ENCODE results near the gene AFP.

Gene AFP

GRCh38 chr4:73450398-73451004 lies 14.5 kb downstream of the AFP start:
- Mint-ChIP-seq H3K27ac (no peak overlapping the region), H3K4me1 (ENCODE audit: low read depth in 2 of 2) (no peaks in the 10 kb centered on the region), H3K4me3 (no peak overlapping the region), H3K27me3 (peaks cover 0 to 7% of the 10 kb centered on the region in 2 donors), H3K9me3 (no peaks in the 10 kb centered on the region), H3K36me3 (ENCODE audit: insufficient read depth) (no peaks in the 10 kb centered on the region)
- DNase-seq (no peak), ATAC-seq (replicated peaks) (no peak)

GRCh38 chr4:73451404-73451803 lies 15.4 kb downstream of the AFP start:
- Mint-ChIP-seq H3K4me3 (no peak overlapping the region), H3K9me3 (no peaks in the 10 kb centered on the region), H3K27me3 (peaks cover 4 to 7% of the 10 kb centered on the region in 2 donors), H3K27ac (no peak overlapping the region), H3K4me1 (ENCODE audit: low read depth in 2 of 2) (no peaks in the 10 kb centered on the region), H3K36me3 (ENCODE audit: insufficient read depth) (no peaks in the 10 kb centered on the region)
- no peak for DNase-seq
- no peak for ATAC-seq (replicated peaks)

DNA sequence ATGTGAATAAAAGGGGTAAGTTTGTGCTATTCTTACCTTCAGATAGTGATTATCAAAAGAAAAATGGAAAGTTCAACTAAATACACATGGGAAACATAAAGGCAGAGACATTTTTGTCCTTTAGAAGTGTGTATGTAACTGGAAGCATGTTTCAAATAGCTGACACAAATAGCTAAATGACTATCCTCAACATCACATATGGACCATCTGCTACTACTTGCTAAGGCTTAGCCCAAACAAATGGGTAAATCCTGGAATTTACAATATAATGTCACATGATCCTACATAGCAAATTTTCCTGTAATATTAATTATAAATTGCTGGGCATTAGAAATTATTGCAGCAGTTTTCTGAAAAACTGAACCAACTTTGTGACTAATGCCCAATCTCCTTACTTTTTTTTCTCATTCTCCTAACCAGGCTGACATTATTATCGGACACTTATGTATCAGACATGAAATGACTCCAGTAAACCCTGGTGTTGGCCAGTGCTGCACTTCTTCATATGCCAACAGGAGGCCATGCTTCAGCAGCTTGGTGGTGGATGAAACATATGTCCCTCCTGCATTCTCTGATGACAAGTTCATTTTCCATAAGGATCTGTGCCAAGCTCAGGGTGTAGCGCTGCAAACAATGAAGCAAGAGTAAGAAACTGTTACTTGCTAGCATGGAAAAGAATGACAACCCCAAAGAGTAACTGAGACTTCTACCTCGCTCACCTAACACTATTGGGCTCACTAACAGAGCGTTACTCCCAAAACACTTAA lies 16.1 kb downstream of the AFP start:
- no peak for DNase-seq
- no peak overlapping the region for H3K27ac Mint-ChIP-seq
- no peak for ATAC-seq (replicated peaks)
- H3K9me3 Mint-ChIP-seq = no peaks in the 10 kb centered on the region
- no peaks in the 10 kb centered on the region for H3K36me3 Mint-ChIP-seq (ENCODE audit: insufficient read depth)
- H3K4me1 Mint-ChIP-seq (ENCODE audit: low read depth in 2 of 2) = no peaks in the 10 kb centered on the region
- no peak overlapping the region for H3K4me3 Mint-ChIP-seq
- H3K27me3 Mint-ChIP-seq = peaks cover 6 to 7% of the 10 kb centered on the region in 2 donors

DNA sequence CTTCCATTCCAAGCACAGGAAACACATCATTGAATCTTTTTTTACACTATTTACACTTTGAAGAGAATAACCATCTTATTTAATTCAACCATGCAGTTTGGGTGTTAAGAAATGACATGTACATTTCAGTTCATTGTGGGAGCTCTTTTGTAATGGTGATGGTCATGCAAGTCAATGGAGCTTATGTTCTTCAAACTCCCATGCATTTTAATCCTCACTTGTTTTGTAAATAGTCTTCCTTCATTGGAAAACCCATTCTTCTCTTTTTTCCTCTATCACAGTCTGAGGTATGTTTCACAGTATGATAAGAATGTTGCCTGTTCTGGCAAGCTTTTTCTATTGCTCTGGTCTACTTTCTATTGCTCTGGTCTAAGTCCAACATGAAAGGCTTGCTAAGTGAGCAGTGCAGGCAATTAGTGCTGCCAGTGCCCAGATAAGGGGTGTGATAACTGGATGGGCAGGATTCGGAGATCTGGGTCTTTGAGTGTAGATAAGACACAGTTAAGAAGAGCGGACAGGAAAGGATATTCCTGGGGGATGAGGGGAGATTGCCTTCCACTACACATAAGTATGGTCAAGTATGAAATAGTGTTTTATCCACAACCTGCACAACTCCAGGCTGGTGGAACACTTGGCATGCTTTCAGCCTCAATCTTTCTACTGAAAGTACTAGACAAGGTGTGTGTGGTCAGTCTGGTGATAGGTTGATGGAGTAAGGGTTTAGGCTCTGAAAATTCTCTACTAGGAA lies 17.1 kb downstream of the AFP start:
- no peaks in the 10 kb centered on the region for H3K4me1 Mint-ChIP-seq (ENCODE audit: low read depth in 2 of 2)
- no peak for ATAC-seq (replicated peaks)
- H3K4me3 Mint-ChIP-seq = no peak overlapping the region
- H3K27me3 Mint-ChIP-seq = peaks cover 6 to 7% of the 10 kb centered on the region in 2 donors
- H3K9me3 Mint-ChIP-seq = no peaks in the 10 kb centered on the region
- no peaks in the 10 kb centered on the region for H3K36me3 Mint-ChIP-seq (ENCODE audit: insufficient read depth)
- no peak for DNase-seq
- H3K27ac Mint-ChIP-seq = no peak overlapping the region

- Mint-ChIP-seq H3K27me3 (peaks cover 6 to 7% of the 10 kb centered on the region in 2 donors), H3K9me3 (no peaks in the 10 kb centered on the region), H3K4me1 (ENCODE audit: low read depth in 2 of 2) (no peaks in the 10 kb centered on the region), H3K27ac (no peak overlapping the region), H3K36me3 (ENCODE audit: insufficient read depth) (no peaks in the 10 kb centered on the region), H3K4me3 (no peak overlapping the region)
- no peak for DNase-seq
- no peak for ATAC-seq (replicated peaks)
These were observed 17.6 kb downstream of the AFP start for GRCh38 chr4:73453701-73454005.

DNA sequence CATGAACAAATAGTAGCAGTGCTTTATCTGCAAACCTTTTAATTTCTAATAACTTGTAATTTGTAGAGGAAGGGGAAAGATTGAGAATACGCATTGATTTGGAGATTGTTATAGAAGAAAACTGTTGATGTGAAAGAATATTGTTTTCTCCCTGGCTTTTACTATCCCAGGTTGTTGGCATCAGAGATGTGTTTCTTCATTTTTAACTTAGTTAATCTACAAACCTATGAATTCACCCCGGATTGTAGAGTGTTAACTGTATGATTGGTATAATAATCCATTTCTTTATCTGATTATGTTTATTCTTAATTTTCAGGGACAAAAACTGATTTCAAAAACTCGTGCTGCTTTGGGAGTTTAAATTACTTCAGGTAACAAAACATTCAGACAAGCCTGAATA lies 18.9 kb downstream of the AFP start:
- Mint-ChIP-seq H3K4me1 (ENCODE audit: low read depth in 2 of 2) (no peaks in the 10 kb centered on the region), H3K4me3 (no peak overlapping the region), H3K36me3 (ENCODE audit: insufficient read depth) (no peaks in the 10 kb centered on the region), H3K27ac (no peak overlapping the region), H3K27me3 (peaks cover 6 to 7% of the 10 kb centered on the region in 2 donors), H3K9me3 (no peaks in the 10 kb centered on the region)
- no peak for ATAC-seq (replicated peaks)
- no peak for DNase-seq

GRCh38 chr4:73456177-73457022 lies 20.4 kb downstream of the AFP start:
- ATAC-seq (replicated peaks) = no peak
- H3K4me3 Mint-ChIP-seq = no peak overlapping the region
- H3K27ac Mint-ChIP-seq = no peak overlapping the region
- H3K9me3 Mint-ChIP-seq = no peaks in the 10 kb centered on the region
- no peak for DNase-seq
- no peaks in the 10 kb centered on the region for H3K4me1 Mint-ChIP-seq (ENCODE audit: low read depth in 2 of 2)
- H3K36me3 Mint-ChIP-seq (ENCODE audit: insufficient read depth) = no peaks in the 10 kb centered on the region
- H3K27me3 Mint-ChIP-seq = peaks cover 6 to 7% of the 10 kb centered on the region in 2 donors

GRCh38 chr4:73458184-73459047 lies 22.4 kb downstream of the AFP start:
- H3K4me1 Mint-ChIP-seq (ENCODE audit: low read depth in 2 of 2) = no peaks in the 10 kb centered on the region

DNA sequence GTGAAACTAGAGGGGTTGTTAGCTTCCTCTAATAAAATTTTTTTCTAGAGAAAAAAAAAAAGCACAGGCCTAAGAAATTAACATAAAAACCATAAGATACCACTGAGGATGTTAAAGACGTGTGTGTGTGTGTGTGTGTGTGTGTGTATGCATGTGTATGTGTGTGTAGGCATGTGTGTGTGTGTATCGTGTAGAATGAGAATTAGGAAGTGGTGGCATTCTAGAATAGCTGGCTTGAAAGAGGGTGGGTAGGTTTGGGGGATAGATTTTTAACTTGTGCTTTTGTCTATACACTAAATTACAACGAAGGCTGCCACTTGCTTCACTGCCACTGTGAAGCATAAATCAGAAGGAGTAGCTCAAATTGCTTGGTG lies 23.0 kb downstream of the AFP start:
- Mint-ChIP-seq H3K4me3 (no peak overlapping the region), H3K9me3 (no peaks in the 10 kb centered on the region), H3K27ac (no peak overlapping the region), H3K36me3 (ENCODE audit: insufficient read depth) (no peaks in the 10 kb centered on the region), H3K27me3 (peaks cover 0 to 6% of the 10 kb centered on the region in 2 donors), H3K4me1 (ENCODE audit: low read depth in 2 of 2) (no peaks in the 10 kb centered on the region)
- no peak for DNase-seq
- no peak for ATAC-seq (replicated peaks)

More at GRCh38 chr4:73458184-73459047, 22.4 kb downstream of the AFP start:
- no peak overlapping the region for H3K4me3 Mint-ChIP-seq
- no peaks in the 10 kb centered on the region for H3K9me3 Mint-ChIP-seq
- ATAC-seq (replicated peaks) (no peak), DNase-seq (no peak)
- no peaks in the 10 kb centered on the region for H3K36me3 Mint-ChIP-seq (ENCODE audit: insufficient read depth)
- peaks cover 0 to 6% of the 10 kb centered on the region in 2 donors for H3K27me3 Mint-ChIP-seq
- H3K27ac Mint-ChIP-seq = no peak overlapping the region

DNA sequence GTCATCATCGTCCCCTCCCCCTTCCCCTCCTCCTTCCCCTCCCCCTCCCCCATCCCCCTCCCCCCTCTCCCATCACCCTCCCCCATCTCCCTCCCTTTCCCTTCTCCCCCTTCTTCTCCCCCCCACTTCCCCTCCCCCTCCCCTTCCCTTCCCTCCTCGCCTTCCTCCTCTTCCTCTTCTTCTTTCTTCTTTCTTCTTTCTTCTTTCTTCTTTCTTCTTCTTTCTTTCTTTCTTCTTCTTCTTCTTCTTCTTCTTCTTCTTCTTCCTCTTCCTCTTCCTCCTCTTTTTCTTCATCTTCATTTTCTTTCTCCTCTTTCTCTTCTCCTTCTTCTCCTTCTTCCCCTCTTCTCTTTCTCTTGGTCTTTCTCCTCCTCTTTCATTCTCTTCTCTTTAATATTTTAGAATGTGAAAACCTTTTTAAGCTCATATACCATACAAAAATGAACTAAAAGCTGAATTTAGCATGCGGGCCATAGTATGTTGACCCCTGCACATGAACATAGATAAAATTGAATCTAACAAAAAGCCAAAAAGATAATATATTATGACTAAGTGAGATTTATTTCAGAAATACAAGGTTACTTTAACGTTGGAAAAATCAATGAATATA lies 25.0 kb downstream of the AFP start:
- H3K36me3 Mint-ChIP-seq (ENCODE audit: insufficient read depth) = no peaks in the 10 kb centered on the region
- H3K4me3 Mint-ChIP-seq = no peak overlapping the region
- no peaks in the 10 kb centered on the region for H3K9me3 Mint-ChIP-seq
- DNase-seq (no peak), ATAC-seq (replicated peaks) (no peak)
- no peak overlapping the region for H3K27ac Mint-ChIP-seq
- H3K27me3 Mint-ChIP-seq = peaks cover 0 to 6% of the 10 kb centered on the region in 2 donors
- no peaks in the 10 kb centered on the region for H3K4me1 Mint-ChIP-seq (ENCODE audit: low read depth in 2 of 2)

DNA sequence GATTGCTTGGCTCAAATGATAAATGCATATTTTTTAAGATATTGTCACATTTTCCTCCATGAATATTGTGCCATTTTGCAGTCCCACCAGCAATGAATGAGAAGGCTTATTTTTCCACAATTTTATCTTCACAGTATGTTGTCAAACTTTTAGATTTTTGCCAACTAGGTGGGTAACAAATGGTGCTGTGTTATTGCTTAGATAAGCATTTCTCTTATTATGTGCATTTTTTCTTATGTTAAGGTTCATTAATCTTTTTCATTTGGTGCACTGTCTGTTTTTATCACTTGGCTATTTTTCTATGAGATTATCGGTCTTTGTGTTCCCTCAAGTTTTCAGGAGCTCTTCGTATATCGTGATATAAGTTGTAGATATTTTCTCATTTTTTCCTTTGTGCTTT lies 32.1 kb downstream of the AFP start:
- H3K27me3 Mint-ChIP-seq = no peaks in the 10 kb centered on the region
- H3K9me3 Mint-ChIP-seq = peaks cover 2 to 8% of the 10 kb centered on the region in 2 donors

DNA sequence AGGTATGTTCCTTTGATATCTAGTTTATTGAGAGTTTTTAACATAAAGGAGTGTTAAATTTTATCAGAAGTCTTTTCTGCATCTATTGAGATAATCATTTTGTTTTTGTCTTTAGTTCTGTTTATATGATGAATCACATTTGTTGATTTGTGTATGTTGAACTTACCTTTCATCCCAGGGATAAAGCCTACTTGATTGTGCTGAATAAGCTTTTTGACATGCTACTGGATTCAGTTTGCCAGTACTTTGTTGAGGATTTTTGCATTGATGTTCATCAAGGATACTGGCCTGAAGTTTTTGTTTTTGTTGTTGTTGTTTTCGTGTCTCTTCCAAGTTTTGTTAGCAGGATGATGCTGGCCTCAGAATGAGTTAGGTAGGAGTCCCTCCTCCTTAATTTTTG lies 34.7 kb downstream of the AFP start:
- Mint-ChIP-seq H3K36me3 (ENCODE audit: insufficient read depth) (no peaks in the 10 kb centered on the region), H3K4me3 (no peak overlapping the region), H3K9me3 (peaks cover 2 to 8% of the 10 kb centered on the region in 2 donors), H3K27ac (no peak overlapping the region), H3K27me3 (no peaks in the 10 kb centered on the region), H3K4me1 (ENCODE audit: low read depth in 2 of 2) (no peaks in the 10 kb centered on the region)
- no peak for ATAC-seq (replicated peaks)
- DNase-seq = no peak

More for the DNA sequence above, 32.1 kb downstream of the AFP start:
- DNase-seq (no peak), ATAC-seq (replicated peaks) (no peak)
- Mint-ChIP-seq H3K4me1 (ENCODE audit: low read depth in 2 of 2) (no peaks in the 10 kb centered on the region), H3K27ac (no peak overlapping the region), H3K4me3 (no peak overlapping the region), H3K36me3 (ENCODE audit: insufficient read depth) (no peaks in the 10 kb centered on the region)

All from effector memory CD8-positive, alpha-beta T cell (primary cell).